Lung (tissue), 12 donors: ENCODE results near the gene PACRG. TPM values are rescaled to one million over a fixed set of nuclear protein-coding genes. Genes with fewer than 3 reads are reported as not detected.

ENCODE experiments used
- ATAC-seq: fragments of 200-7000 bp; cut with Tn5 transposase; one replicate; pipeline ENCODE4 v1.9.1; 2020; ENCODE audit warnings: moderate number of reproducible peaks; ENCODE audit not compliant: insufficient read depth, low FRiP score
- DNase-seq, 3 donors: peaks; one replicate each; pipeline ENCODE4 v3.0.0-alpha.2; 2013 to 2017
- H3K27ac ChIP-seq, 2 donors: one replicate each; pipeline ENCODE4 v1.5.1; 2013; ENCODE audit warnings: mild to moderate bottlenecking in 2 of 2, moderate library complexity in 2 of 2, control low read depth in 1 of 2, inconsistent platforms in 1 of 2, low read depth in 1 of 2, low read length in 1 of 2
- H3K27me3 ChIP-seq, 3 donors: one replicate each; pipeline ENCODE4 v1.5.1; 2013; ENCODE audit warnings: low read length in 2 of 3; ENCODE audit not compliant: control insufficient read depth in 3 of 3, insufficient read depth in 3 of 3
- H3K36me3 ChIP-seq, 4 donors: one replicate each; pipeline ENCODE4 v1.5.1; 2013; ENCODE audit warnings: low read length in 4 of 4, mild to moderate bottlenecking in 1 of 4, moderate library complexity in 1 of 4; ENCODE audit not compliant: control insufficient read depth in 4 of 4, insufficient read depth in 4 of 4
- H3K4me1 ChIP-seq, 5 donors: one replicate each; pipeline ENCODE4 v1.5.1; 2013; ENCODE audit warnings: low read length in 5 of 5, mild to moderate bottlenecking in 2 of 5, moderate library complexity in 1 of 5; ENCODE audit not compliant: control insufficient read depth in 5 of 5, insufficient read depth in 5 of 5
- H3K4me3 ChIP-seq: one replicate; pipeline ENCODE4 v1.5.1; 2013; ENCODE audit warnings: mild to moderate bottlenecking, control low read depth, moderate library complexity
- H3K9ac ChIP-seq, 2 donors: one replicate each; pipeline ENCODE4 v1.5.1; 2013; ENCODE audit warnings: low read length in 2 of 2, control low read depth in 1 of 2; ENCODE audit not compliant: insufficient read depth in 1 of 2
- H3K9me3 ChIP-seq, 4 donors: one replicate each; pipeline ENCODE4 v1.5.1; 2013; ENCODE audit warnings: low read length in 3 of 4, mild to moderate bottlenecking in 1 of 4, moderate library complexity in 1 of 4; ENCODE audit not compliant: control insufficient read depth in 4 of 4, insufficient read depth in 3 of 4
- WGBS, 2 donors: extraction: QIAGEN DNeasy Blood & Tissue Kit; methylation state at CpG; one replicate each; pipeline ENCODE4 v1.1.7; 2013; 5-methylcytosine and 5-hydroxymethylcytosine counted together
- polyA plus RNA-seq, 2 donors: library from polyadenylated mRNA; stranded (reverse); fragments of 200-250 nt; gene quantifications; one replicate each; pipeline ENCODE4 v1.2.1, GENCODE V29; 2013
- total RNA-seq, 2 donors: library from RNA; depleted of rRNA in 1 of 2; stranded (reverse); fragments of >200 nt in 1 of 2; gene quantifications; one replicate each; pipeline ENCODE4 v1.2.1, GENCODE V29; 2014 to 2021
- TF ChIP-seq, protein P1 (sequence below): IDR thresholded peaks from 2 replicates; pipeline ENCODE4 v1.5.1; 2012; ENCODE audit warnings: mild to moderate bottlenecking; ENCODE audit errors: control extremely low read depth, extremely low read depth
- donor health status: control.
- donor health status: control.
- donor health status: Bipolar disorder and iron deficiency.
- donor health status: healthy.
- donor health status: DM: yes; HTN: yes; CAD: no.

Gene PACRG
- total and polyA plus RNA-seq, 4 donors = 3.8 to 26.6 (median 7.4) TPM

DNA sequence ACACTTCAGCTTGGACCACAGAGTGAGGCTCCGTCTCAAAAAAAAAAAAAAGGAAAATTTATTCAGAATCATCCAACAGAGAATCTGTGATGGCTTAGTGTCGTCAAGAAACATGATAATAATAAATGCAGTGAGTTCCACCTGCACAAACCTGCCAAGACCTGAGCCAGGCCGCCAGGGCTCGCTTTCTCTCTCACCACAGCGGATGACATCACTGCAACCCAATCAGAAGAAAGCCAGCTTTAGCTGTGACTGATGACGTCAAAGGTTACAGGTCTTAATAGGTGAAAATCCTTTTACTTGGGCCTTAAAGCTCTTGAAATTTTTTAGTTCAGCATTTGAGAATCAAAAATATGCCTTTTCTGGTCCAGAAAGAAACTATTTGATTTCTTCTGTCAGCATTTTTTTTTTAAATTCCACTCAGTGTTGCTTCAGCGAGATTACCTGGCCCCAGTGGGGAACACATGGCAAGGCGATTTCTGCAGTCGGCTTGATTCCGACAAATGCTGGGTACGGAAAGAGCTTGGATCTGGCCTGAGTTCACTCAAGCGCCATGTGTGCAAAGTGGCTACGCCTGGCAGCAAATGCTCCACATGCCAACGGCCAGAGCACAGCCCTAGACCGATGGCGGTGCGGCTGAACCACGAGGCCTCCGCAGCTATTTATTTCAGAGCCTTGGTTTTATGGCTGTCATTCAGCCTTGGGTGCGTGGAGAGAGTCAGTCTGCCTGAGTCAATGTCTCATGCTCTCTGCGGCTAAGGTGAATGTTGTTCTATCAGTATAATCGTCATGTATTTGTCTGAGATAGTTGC, 581.1 kb downstream of the PACRG start:
- no peak for ATAC-seq
- 97% methylated on average over 22 of the region's 22 CpGs for WGBS, 2 donors
- no peaks in the 10 kb centered on the region for H3K36me3 ChIP-seq
- H3K4me3 ChIP-seq = no peak overlapping the region
- H3K27ac ChIP-seq = no peak overlapping the region
- H3K9ac ChIP-seq = no peak overlapping the region
- TF ChIP-seq, protein P1, sequence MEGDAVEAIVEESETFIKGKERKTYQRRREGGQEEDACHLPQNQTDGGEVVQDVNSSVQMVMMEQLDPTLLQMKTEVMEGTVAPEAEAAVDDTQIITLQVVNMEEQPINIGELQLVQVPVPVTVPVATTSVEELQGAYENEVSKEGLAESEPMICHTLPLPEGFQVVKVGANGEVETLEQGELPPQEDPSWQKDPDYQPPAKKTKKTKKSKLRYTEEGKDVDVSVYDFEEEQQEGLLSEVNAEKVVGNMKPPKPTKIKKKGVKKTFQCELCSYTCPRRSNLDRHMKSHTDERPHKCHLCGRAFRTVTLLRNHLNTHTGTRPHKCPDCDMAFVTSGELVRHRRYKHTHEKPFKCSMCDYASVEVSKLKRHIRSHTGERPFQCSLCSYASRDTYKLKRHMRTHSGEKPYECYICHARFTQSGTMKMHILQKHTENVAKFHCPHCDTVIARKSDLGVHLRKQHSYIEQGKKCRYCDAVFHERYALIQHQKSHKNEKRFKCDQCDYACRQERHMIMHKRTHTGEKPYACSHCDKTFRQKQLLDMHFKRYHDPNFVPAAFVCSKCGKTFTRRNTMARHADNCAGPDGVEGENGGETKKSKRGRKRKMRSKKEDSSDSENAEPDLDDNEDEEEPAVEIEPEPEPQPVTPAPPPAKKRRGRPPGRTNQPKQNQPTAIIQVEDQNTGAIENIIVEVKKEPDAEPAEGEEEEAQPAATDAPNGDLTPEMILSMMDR = no peak
- peaks cover 0 to 1% (median 0%) of the 10 kb centered on the region in 4 donors for H3K9me3 ChIP-seq
- H3K27me3 ChIP-seq = no peaks in the 10 kb centered on the region
- H3K4me1 ChIP-seq = peaks cover 0 to 3% (median 0%) of the 10 kb centered on the region in 5 donors
- no peak for DNase-seq

DNA sequence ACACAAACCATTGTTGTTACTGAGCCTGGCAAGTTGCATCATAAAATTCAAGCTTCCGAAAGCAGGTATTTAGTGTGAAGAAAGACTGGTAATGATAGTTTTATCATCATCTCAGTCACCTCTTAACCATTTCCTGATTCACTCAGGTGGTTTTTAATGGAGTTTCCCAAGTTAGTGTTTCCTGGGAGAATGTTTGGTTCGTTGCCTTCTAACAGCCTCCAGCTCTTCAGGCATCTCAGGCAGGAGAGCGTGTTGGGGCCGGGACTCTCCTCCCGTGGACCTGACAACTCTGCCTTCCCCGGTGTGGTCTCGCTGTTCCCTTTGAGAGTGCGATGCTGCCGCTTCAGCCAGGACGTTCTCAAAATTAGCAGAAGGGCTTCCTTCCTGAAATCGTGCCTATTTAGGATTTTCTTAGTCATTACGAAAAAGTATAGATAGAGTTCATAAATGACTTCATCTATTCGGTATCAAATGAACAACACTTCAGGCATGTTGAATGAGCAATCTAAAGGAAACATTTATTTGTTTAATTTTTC, 581.8 kb downstream of the PACRG start:
- ATAC-seq (no peak), DNase-seq (no peak)
- TF ChIP-seq, protein P1 = no peak
- H3K27ac ChIP-seq = no peak overlapping the region
- H3K27me3 ChIP-seq = no peaks in the 10 kb centered on the region
- peaks cover 0 to 3% (median 0%) of the 10 kb centered on the region in 5 donors for H3K4me1 ChIP-seq
- no peak overlapping the region for H3K9ac ChIP-seq
- WGBS, 2 donors = 33 to 37% methylated on average over 13 of the region's 13 CpGs
- no peak overlapping the region for H3K4me3 ChIP-seq
- no peaks in the 10 kb centered on the region for H3K36me3 ChIP-seq
- peaks cover 0 to 1% (median 0%) of the 10 kb centered on the region in 4 donors for H3K9me3 ChIP-seq

DNA sequence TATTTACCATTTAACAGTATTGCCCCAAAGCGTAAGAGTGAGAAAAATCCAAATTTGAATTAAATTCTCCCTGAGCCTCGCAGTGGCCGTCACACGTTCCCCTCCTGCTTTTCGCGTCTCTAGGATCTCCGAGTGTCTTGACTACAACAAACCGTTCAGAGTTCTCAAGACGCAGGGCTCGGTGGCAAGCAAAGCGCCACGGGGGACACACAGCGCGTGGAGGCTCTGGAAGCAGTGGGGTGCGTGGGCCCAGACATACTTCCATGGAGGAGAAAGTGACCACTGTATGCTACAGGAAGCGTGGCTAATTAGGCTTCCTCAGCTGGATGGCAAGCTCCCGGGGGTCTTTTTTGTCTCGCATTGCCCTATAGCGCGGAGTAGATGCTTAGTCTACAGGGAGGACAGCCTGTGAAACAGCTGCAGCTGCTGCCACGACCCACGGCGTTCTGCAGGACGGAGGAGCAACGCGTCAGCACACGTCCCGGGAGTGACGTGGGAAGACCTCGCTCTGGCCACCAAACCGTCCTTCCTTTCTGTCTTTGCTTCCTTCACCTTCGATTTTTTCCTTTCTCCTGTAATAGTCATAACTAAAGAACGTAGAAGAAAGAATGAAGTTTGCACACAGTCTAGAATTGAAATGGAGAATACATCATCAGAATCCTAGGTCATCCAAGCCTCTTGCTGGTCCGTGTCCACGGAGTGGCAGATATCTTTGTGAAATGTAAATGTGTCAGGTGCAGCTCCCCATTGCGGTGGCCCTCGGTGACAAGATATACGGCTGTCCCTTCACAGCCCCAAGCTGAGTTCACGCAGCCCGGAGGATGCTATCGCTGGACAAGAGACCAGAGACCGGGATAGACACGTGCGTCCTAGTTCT, 582.6 kb downstream of the PACRG start:
- no peaks in the 10 kb centered on the region for H3K36me3 ChIP-seq
- H3K9me3 ChIP-seq = peaks cover 0 to 1% (median 0%) of the 10 kb centered on the region in 4 donors
- no peaks in the 10 kb centered on the region for H3K27me3 ChIP-seq
- no peak overlapping the region for H3K27ac ChIP-seq
- ATAC-seq (no peak), DNase-seq (no peak)
- 89 to 91% methylated on average over 44 of the region's 44 CpGs for WGBS, 2 donors
- H3K4me3 ChIP-seq = no peak overlapping the region
- no peak overlapping the region for H3K9ac ChIP-seq
- peaks cover 0 to 3% (median 0%) of the 10 kb centered on the region in 5 donors for H3K4me1 ChIP-seq
- TF ChIP-seq, protein P1 = no peak
